Ovary (tissue), 9 donors: Measurements from ENCODE around the gene DDTL. TPM values are rescaled to one million over a fixed set of nuclear protein-coding genes. Genes with fewer than 3 reads are reported as not detected.

Source experiments
- DNase-seq, 5 donors: peaks; one replicate each; pipeline ENCODE4 v3.0.0-alpha.2; 2019 to 2020
- H3K27ac ChIP-seq, 2 donors: fragments of 200-600 bp; one replicate each; pipeline versions ENCODE4 v1.5.1 to v1.8.0; 2019 to 2022
- H3K27me3 ChIP-seq: fragments of 200-600 bp; one replicate; pipeline ENCODE4 v1.8.0; 2022
- H3K36me3 ChIP-seq: fragments of 200-600 bp; sonication (generic); one replicate; pipeline ENCODE4 v1.5.1; 2019
- H3K4me1 ChIP-seq: one replicate; pipeline ENCODE4 v1.8.1; 2013; ENCODE audit warnings: mild to moderate bottlenecking, moderate library complexity; ENCODE audit not compliant: insufficient read depth
- H3K4me3 ChIP-seq: fragments of 200-600 bp; sonication (generic); one replicate; pipeline ENCODE4 v1.5.1; 2017
- H3K9me3 ChIP-seq, 2 donors: fragments of 200-600 bp in 1 of 2; sonication (generic) in 1 of 2; one replicate each; pipeline versions ENCODE4 v1.5.1 to v1.8.1; 2013 to 2019; ENCODE audit warnings: mild to moderate bottlenecking in 1 of 2, moderate library complexity in 1 of 2
- CTCF ChIP-seq, 3 donors: fragments of 450-650 bp in 2 of 3; fragments of 200-600 bp in 1 of 3; IDR thresholded peaks; one replicate each; pipeline versions ENCODE4 v1.5.1 to v1.8.0; 2016 to 2022; ENCODE audit warnings: antibody characterized with exemption in 3 of 3, mild to moderate bottlenecking in 1 of 3
- EP300 ChIP-seq: sonication (generic); formaldehyde crosslinking; IDR thresholded peaks from one replicate; pipeline ENCODE4 v1.6.1; 2017; ENCODE audit warnings: antibody characterized with exemption
- POLR2A ChIP-seq: fragments of 450-650 bp; IDR thresholded peaks from one replicate; pipeline ENCODE4 v1.6.1; 2017; ENCODE audit warnings: antibody characterized with exemption, mild to moderate bottlenecking, moderate library complexity
- WGBS, 3 donors: extraction: QIAGEN DNeasy Blood & Tissue Kit in 1 of 3; methylation state at CpG; one replicate each; pipeline versions ENCODE4 v1.1.5 to v1.1.7; 2013 to 2017; 5-methylcytosine and 5-hydroxymethylcytosine counted together
- intact Hi-C, 4 donors: fragments of 100-400 bp; cut with DNase I; formaldehyde crosslinking; loops; one replicate each; pipeline versions ENCODE4 v1.11.0 to v1.15.1; 2022 to 2023
- polyA plus RNA-seq, 2 donors: library from polyadenylated mRNA; stranded (reverse); fragments of 200-250 nt in 1 of 2; fragments of 350-450 nt in 1 of 2; fragmentation: Illumina TruSeq in 1 of 2; extraction: RNeasy Lipid Tissue Mini Kit (QIAGEN cat#74804) in 1 of 2; gene quantifications; one replicate each; pipeline ENCODE4 v1.2.3, GENCODE V29; 2013 to 2014
- total RNA-seq, 7 donors: library from RNA; depleted of rRNA in 2 of 7; stranded (reverse); fragments of >200 nt in 2 of 7; fragmentation: NEBNext Ultra II Directional in 3 of 7; extraction: Animal tissue kit (Norgen Biotek cat#: 25700) in 3 of 7; gene quantifications; one replicate each; pipeline versions ENCODE4 v1.1.0 to v1.2.4, GENCODE V29; 2016 to 2023
- donor health status: DM: no; HTN: no; CAD: no; lungs with moderate emphysema.
- donor health status: DM: no; HTN: no; CAD: no.
- donor health status: Bipolar disorder and iron deficiency.
- donor health status: DM: yes; HTN: yes; CAD: no.
- donor health status: DM: no; HTN: no; CAD: no.
- donor health status: DM: yes; HTN: yes; CAD: no.

Gene DDTL
- total and polyA plus RNA-seq, 9 donors, result 1.4 to 5.1 (median 3.3) TPM; not detected in 2

GRCh38 chr22:24006207-24006913 is 39.7 kb downstream of the DDTL start:
- H3K4me3 ChIP-seq, result no peak overlapping the region
- no peak overlapping the region for H3K27ac ChIP-seq
- H3K36me3 ChIP-seq, result no peaks in the 10 kb centered on the region
- intact Hi-C loops, result loop anchor here in 1 of 4 donors (5.0 kb wide), 1 partner anchor 166 kb away; no protein-coding TSS in a partner anchor
- no peaks in the 10 kb centered on the region for H3K9me3 ChIP-seq
- no peaks in the 10 kb centered on the region for H3K4me1 ChIP-seq
- WGBS, 3 donors, result 60 to 75% (median 74%) methylated on average over 10 of the region's 10 CpGs
- H3K27me3 ChIP-seq, result no peaks in the 10 kb centered on the region
- DNase-seq, result no peak
- TF ChIP-seq POLR2A (no peak), CTCF (IDR thresholded peaks at IDR 0.05) (no peak), EP300 (no peak)

- H3K9me3 ChIP-seq, result no peaks in the 10 kb centered on the region
- no peak for DNase-seq
- no peak overlapping the region for H3K4me3 ChIP-seq
- H3K27ac ChIP-seq, result no peak overlapping the region
- H3K36me3 ChIP-seq, result no peaks in the 10 kb centered on the region
- no peaks in the 10 kb centered on the region for H3K27me3 ChIP-seq
- intact Hi-C loops, result loop anchor here in 1 of 4 donors (5.0 kb wide), 1 partner anchor 165 kb away; no protein-coding TSS in a partner anchor
- H3K4me1 ChIP-seq, result no peaks in the 10 kb centered on the region
- WGBS, 3 donors, result 86 to 89% (median 88%) methylated on average over 6 of the region's 6 CpGs
- no peak for TF ChIP-seq POLR2A
- no peak for TF ChIP-seq CTCF (IDR thresholded peaks at IDR 0.05)
- no peak for TF ChIP-seq EP300
These were observed 40.2 kb downstream of the DDTL start for GRCh38 chr22:24006914-24007214.

GRCh38 chr22:24007253-24008021 is 40.7 kb downstream of the DDTL start:
- TF ChIP-seq CTCF (IDR thresholded peaks at IDR 0.05), result no peak
- TF ChIP-seq EP300, result no peak
- no peak for TF ChIP-seq POLR2A
- no peak for DNase-seq
- Histone ChIP-seq H3K4me1 (no peaks in the 10 kb centered on the region), H3K36me3 (no peaks in the 10 kb centered on the region), H3K4me3 (no peak overlapping the region), H3K27ac (no peak overlapping the region), H3K9me3 (no peaks in the 10 kb centered on the region), H3K27me3 (no peaks in the 10 kb centered on the region)
- 76 to 81% (median 77%) methylated on average over 8 of the region's 8 CpGs for WGBS, 3 donors
- intact Hi-C loops, result loop anchor here in 1 of 4 donors (5.0 kb wide), 1 partner anchor 165 kb away; no protein-coding TSS in a partner anchor

- H3K4me1 ChIP-seq, result no peaks in the 10 kb centered on the region
- no peak overlapping the region for H3K27ac ChIP-seq
- DNase-seq, result no peak
- no peak overlapping the region for H3K4me3 ChIP-seq
- WGBS, 3 donors, result 84 to 92% (median 91%) methylated on average over 1 of the region's 1 CpG
- no peaks in the 10 kb centered on the region for H3K27me3 ChIP-seq
- no peaks in the 10 kb centered on the region for H3K36me3 ChIP-seq
- intact Hi-C loops, result loop anchor here in 1 of 4 donors (5.0 kb wide), 1 partner anchor 164 kb away; no protein-coding TSS in a partner anchor
- TF ChIP-seq CTCF (IDR thresholded peaks at IDR 0.05), result no peak
- no peak for TF ChIP-seq POLR2A
- TF ChIP-seq EP300, result no peak
- H3K9me3 ChIP-seq, result no peaks in the 10 kb centered on the region
These were observed 41.3 kb downstream of the DDTL start for GRCh38 chr22:24008022-24008283.
